Natural killer cell (primary cell): ENCODE measurements around the gene EIF2B5. TPM values are rescaled to one million over a fixed set of nuclear protein-coding genes. Genes with fewer than 3 reads are reported as not detected.
A peak's percentile ranks its signal among the peaks of the same experiment; 100 is the strongest.

Experiments used
- ATAC-seq, 3 donors: fragments of 150-1000 bp in 2 of 3; fragments of 200-7000 bp in 1 of 3; cut with Tn5 transposase; 1 replicate in 1 of 3; 2 replicates in 2 of 3; pipeline ENCODE4 v1.10.0; 2021; ENCODE audit warnings: mild to moderate bottlenecking in 2 of 3, moderate library complexity in 2 of 3
- DNase-seq, 2 donors: peaks; one replicate each; pipeline versions ENCODE4 v3.0.0 to v3.0.0-alpha.2; 2013 to 2021; ENCODE audit warnings: mixed read lengths in 1 of 2
- H3K27ac ChIP-seq: one replicate; pipeline ENCODE4 v1.5.1; 2013; ENCODE audit warnings: mild to moderate bottlenecking, low read length
- H3K27me3 ChIP-seq: one replicate; pipeline ENCODE4 v1.6.1; 2013; ENCODE audit warnings: low read length; ENCODE audit not compliant: control insufficient read depth, insufficient read depth
- H3K36me3 ChIP-seq: one replicate; pipeline ENCODE4 v1.6.1; 2013; ENCODE audit warnings: low read length; ENCODE audit not compliant: control insufficient read depth, insufficient read depth
- H3K4me1 ChIP-seq: one replicate; pipeline ENCODE4 v1.6.1; 2013; ENCODE audit warnings: low read length; ENCODE audit not compliant: control insufficient read depth, insufficient read depth
- H3K4me3 ChIP-seq: one replicate; pipeline ENCODE4 v1.5.1; 2013; ENCODE audit warnings: low read length
- H3K9me3 ChIP-seq: one replicate; pipeline ENCODE4 v1.6.1; 2013; ENCODE audit warnings: low read length; ENCODE audit not compliant: control insufficient read depth, insufficient read depth
- H3K27ac Mint-ChIP-seq, 2 donors: one replicate each; pipeline ENCODE4 v1.8.0; 2022; ENCODE audit warnings: mild to moderate bottlenecking in 2 of 2, mixed read lengths in 2 of 2, moderate library complexity in 1 of 2
- H3K27me3 Mint-ChIP-seq, 2 donors: one replicate each; pipeline ENCODE4 v1.8.0; 2022; ENCODE audit warnings: low read depth in 2 of 2, mixed read lengths in 2 of 2
- H3K36me3 Mint-ChIP-seq: one replicate; pipeline ENCODE4 v1.8.0; 2022; ENCODE audit warnings: mixed read lengths
- H3K4me1 Mint-ChIP-seq, 2 donors: one replicate each; pipeline ENCODE4 v1.8.0; 2022; ENCODE audit warnings: mixed read lengths in 2 of 2
- H3K4me3 Mint-ChIP-seq: one replicate; pipeline ENCODE4 v1.8.0; 2022; ENCODE audit warnings: mild to moderate bottlenecking, moderate library complexity, mixed read lengths
- H3K9me3 Mint-ChIP-seq, 2 donors: one replicate each; pipeline ENCODE4 v1.8.0; 2022; ENCODE audit warnings: mixed read lengths in 2 of 2
- CTCF ChIP-seq: fragments of 200-600 bp; IDR thresholded peaks from one replicate; pipeline ENCODE4 v1.8.0; 2022; ENCODE audit warnings: antibody characterized with exemption
- WGBS: methylation state at CpG from one replicate; pipeline ENCODE4 v1.1.7; 2013; ENCODE audit warnings: missing lambda C conversion rate; ENCODE audit not compliant: insufficient coverage; 5-methylcytosine and 5-hydroxymethylcytosine counted together
- intact Hi-C: fragments of 100-400 bp; cut with micrococcal nuclease; formaldehyde crosslinking; loops from one replicate; pipeline ENCODE4 v1.14.2; 2022
- total RNA-seq, 4 donors: library from RNA; stranded (reverse); fragments of 120-200 nt in 1 of 4; gene quantifications; one replicate each; pipeline versions ENCODE4 v1.2.3 to v1.2.4, GENCODE V29; 2013 to 2022

The EIF2B5 gene
- total RNA-seq, 3 donors from 2014 or later (not counting 1 experiment from before 2014, with no cell fraction given): 44.5 to 59.4 (median 54.8) TPM

- Histone ChIP-seq H3K4me1 (peaks cover 30% of the 10 kb centered on the region), H3K9me3 (no peaks in the 10 kb centered on the region), H3K27me3 (no peaks in the 10 kb centered on the region), H3K27ac (no peak overlapping the region), H3K4me3 (no peak overlapping the region), H3K36me3 (peaks cover 65% of the 10 kb centered on the region)
- no peak for TF ChIP-seq CTCF
- intact Hi-C loops: no loop called here
- Mint-ChIP-seq H3K27me3 (no peaks in the 10 kb centered on the region), H3K4me3 (no peak overlapping the region), H3K4me1 (peaks cover 25 to 31% of the 10 kb centered on the region in 2 donors), H3K36me3 (no peaks in the 10 kb centered on the region), H3K27ac (peak overlapping the region in 1 of 2 donors; percentile 34), H3K9me3 (no peaks in the 10 kb centered on the region)
- no peak for ATAC-seq
- WGBS: 98% methylated on average over 13 of the region's 13 CpGs
- no peak for DNase-seq
These were observed 43.5 kb downstream of the EIF2B5 start for GRCh38 chr3:184178521-184179138.

- H3K27me3 Mint-ChIP-seq: no peaks in the 10 kb centered on the region
- H3K4me3 Mint-ChIP-seq: no peak overlapping the region
- 94% methylated on average over 6 of the region's 6 CpGs for WGBS
- Histone ChIP-seq H3K4me3 (no peak overlapping the region), H3K36me3 (peaks cover 65% of the 10 kb centered on the region), H3K9me3 (no peaks in the 10 kb centered on the region), H3K27ac (no peak overlapping the region), H3K4me1 (peaks cover 25% of the 10 kb centered on the region), H3K27me3 (no peaks in the 10 kb centered on the region)
- no peaks in the 10 kb centered on the region for H3K9me3 Mint-ChIP-seq
- no peaks in the 10 kb centered on the region for H3K36me3 Mint-ChIP-seq
- H3K4me1 Mint-ChIP-seq: peaks cover 21 to 33% of the 10 kb centered on the region in 2 donors
- ATAC-seq (no peak), DNase-seq (no peak)
- intact Hi-C loops: no loop called here
- H3K27ac Mint-ChIP-seq: no peak overlapping the region
- TF ChIP-seq CTCF: no peak
These were observed 45.0 kb downstream of the EIF2B5 start for GRCh38 chr3:184180165-184180564.

- H3K4me3 ChIP-seq: no peak overlapping the region
- ATAC-seq: no peak
- TF ChIP-seq CTCF: no peak
- H3K27me3 Mint-ChIP-seq: no peaks in the 10 kb centered on the region
- H3K4me3 Mint-ChIP-seq: no peak overlapping the region
- H3K36me3 Mint-ChIP-seq: no peaks in the 10 kb centered on the region
- H3K4me1 Mint-ChIP-seq: peaks cover 18 to 33% of the 10 kb centered on the region in 2 donors
- no peak overlapping the region for H3K27ac ChIP-seq
- no peak for DNase-seq
- no peaks in the 10 kb centered on the region for H3K9me3 Mint-ChIP-seq
- no peaks in the 10 kb centered on the region for H3K27me3 ChIP-seq
- intact Hi-C loops: no loop called here
- no peak overlapping the region for H3K27ac Mint-ChIP-seq
- no peaks in the 10 kb centered on the region for H3K9me3 ChIP-seq
- peaks cover 21% of the 10 kb centered on the region for H3K4me1 ChIP-seq
- WGBS: 97% methylated on average over 9 of the region's 9 CpGs
- peaks cover 65% of the 10 kb centered on the region for H3K36me3 ChIP-seq
These were observed 46.4 kb downstream of the EIF2B5 start for GRCh38 chr3:184181596-184181995.

- intact Hi-C loops: no loop called here
These were observed 48.5 kb downstream of the EIF2B5 start for GRCh38 chr3:184183679-184184078.

More at GRCh38 chr3:184183679-184184078, 48.5 kb downstream of the EIF2B5 start:
- Mint-ChIP-seq H3K4me1 (peaks cover 32 to 36% of the 10 kb centered on the region in 2 donors), H3K27ac (no peak overlapping the region), H3K36me3 (no peaks in the 10 kb centered on the region), H3K27me3 (no peaks in the 10 kb centered on the region), H3K9me3 (no peaks in the 10 kb centered on the region), H3K4me3 (no peak overlapping the region)
- Histone ChIP-seq H3K27me3 (no peaks in the 10 kb centered on the region), H3K4me1 (peaks cover 28% of the 10 kb centered on the region), H3K4me3 (no peak overlapping the region), H3K9me3 (no peaks in the 10 kb centered on the region), H3K36me3 (peaks cover 54% of the 10 kb centered on the region), H3K27ac (no peak overlapping the region)
- no peak for ATAC-seq
- no peak for TF ChIP-seq CTCF
- DNase-seq: no peak
- 93% methylated on average over 5 of the region's 5 CpGs for WGBS
